ENCODE measurements around the gene TRPM3.

The TRPM3 gene

GRCh38 chr9:70578720-70579119, 542.7 kb downstream of the TRPM3 start:
- Histone ChIP-seq H3K36me3 (ENCODE audit: control insufficient read depth in 2 of 2, insufficient read depth in 1 of 2, low read length in 2 of 2) (no peaks in the 10 kb centered on the region), H3K4me1 (ENCODE audit: control insufficient read depth, insufficient read depth, low read length) (peaks cover 4% of the 10 kb centered on the region; the same call in 1 of the 2 replicates), H3K27ac (ENCODE audit: extremely low read depth, low read depth, low read length) (no peak overlapping the region), H3K4me3 (ENCODE audit: low read depth, low read length) (no peak overlapping the region), H3K9me3 (ENCODE audit: control insufficient read depth, insufficient read depth, low read depth, low read length) (no peaks in the 10 kb centered on the region)
- ChIA-PET POLR2A (no interaction called here), CTCF (interaction anchor here (0.7 kb wide), 1 partner anchor 1231 kb away, joined by 4 read pairs; no protein-coding TSS in a partner anchor)
- TF ChIP-seq GLI2 (tag by site-specific recombination; IDR thresholded peaks at IDR 0.05; ENCODE audit: borderline replicate concordance, low read depth): no peak
- no peak for TF ChIP-seq ZNF132 (tag by site-specific recombination; IDR thresholded peaks at IDR 0.05; ENCODE audit: borderline replicate concordance)
- no peak for TF ChIP-seq ZNF280D (tag by site-specific recombination; IDR thresholded peaks at IDR 0.05)
- TF ChIP-seq ZEB2 (tag by site-specific recombination; IDR thresholded peaks at IDR 0.05): no peak
- TF ChIP-seq ZNF274 (IDR thresholded peaks at IDR 0.05; ENCODE audit: low read length): no peak
- no peak for TF ChIP-seq ZNF274 (tag by site-specific recombination; IDR thresholded peaks at IDR 0.05; ENCODE audit: borderline replicate concordance)
- no peak for TF ChIP-seq ZNF157 (tag by site-specific recombination; IDR thresholded peaks at IDR 0.05)
- TF ChIP-seq ZNF580 (tag by site-specific recombination; IDR thresholded peaks at IDR 0.05): no peak
- TF ChIP-seq PRDM10 (tag by site-specific recombination; IDR thresholded peaks at IDR 0.05): no peak

- TF ChIP-seq ZNF610 (tag by site-specific recombination; IDR thresholded peaks at IDR 0.05; ENCODE audit: borderline replicate concordance) (no peak), ZNF600 (tag by site-specific recombination; IDR thresholded peaks at IDR 0.05) (no peak), ZNF266 (tag by site-specific recombination; IDR thresholded peaks at IDR 0.05; ENCODE audit: low read depth) (no peak), ZNF548 (tag by site-specific recombination; IDR thresholded peaks at IDR 0.05) (no peak), ZNF366 (tag by site-specific recombination; conservative IDR thresholded peaks at IDR 0.05) (0 out of 2 replicates have a peak, but pooled peaks have one; percentile 3), HOXC10 (CRISPR knock-in tag; IDR thresholded peaks at IDR 0.05) (no peak), ZNF2 (tag by site-specific recombination; IDR thresholded peaks at IDR 0.05) (no peak)
Observed at GRCh38 chr9:70577671-70578070, 543.8 kb downstream of the TRPM3 start.

More at GRCh38 chr9:70577671-70578070, 543.8 kb downstream of the TRPM3 start:
- Histone ChIP-seq H3K27ac (ENCODE audit: extremely low read depth, low read depth, low read length) (no peak overlapping the region), H3K4me3 (ENCODE audit: low read depth, low read length) (no peak overlapping the region), H3K36me3 (ENCODE audit: control insufficient read depth in 2 of 2, insufficient read depth in 1 of 2, low read length in 2 of 2) (no peaks in the 10 kb centered on the region), H3K9me3 (ENCODE audit: control insufficient read depth, insufficient read depth, low read depth, low read length) (no peaks in the 10 kb centered on the region), H3K4me1 (ENCODE audit: control insufficient read depth, insufficient read depth, low read length) (peaks cover 4% of the 10 kb centered on the region; the same call in 1 of the 2 replicates)
- POLR2A ChIA-PET: interaction anchor here (1.0 kb wide), 1 partner anchor 159 kb away, joined by 3 read pairs; no protein-coding TSS in a partner anchor
- CTCF ChIA-PET: interaction anchor here (0.7 to 2.1 kb wide), 4 partner anchors 11 to 642 kb away, joined by 3 to 5 read pairs (median 4); no protein-coding TSS in a partner anchor
